H4 (cell line): Measurements from ENCODE around the gene RUFY4. TPM values are rescaled to one million over a fixed set of nuclear protein-coding genes. Genes with fewer than 3 reads are reported as not detected.

Experiments
- DNase-seq: peaks from one replicate; pipeline ENCODE4 v3.0.0-alpha.2; 2015; ENCODE audit warnings: low spot score
- total RNA-seq: library from RNA; depleted of rRNA; stranded (reverse); fragments of >200 nt; shearing (Covaris generic); gene quantifications from 2 replicates; pipeline ENCODE4 v1.2.3, GENCODE V29; 2014; rRNA removed

RUFY4 gene
- total RNA-seq, result not detected in 2 replicates

GRCh38 chr2:218068721-218069334 is at the start of gene RUFY4:
Gene RUFY4 (plus strand): TSS chr2:218069253. CDS start chr2:218070606, 1,353 bp downstream.
- peak; percentile 66 for DNase-seq

DNA sequence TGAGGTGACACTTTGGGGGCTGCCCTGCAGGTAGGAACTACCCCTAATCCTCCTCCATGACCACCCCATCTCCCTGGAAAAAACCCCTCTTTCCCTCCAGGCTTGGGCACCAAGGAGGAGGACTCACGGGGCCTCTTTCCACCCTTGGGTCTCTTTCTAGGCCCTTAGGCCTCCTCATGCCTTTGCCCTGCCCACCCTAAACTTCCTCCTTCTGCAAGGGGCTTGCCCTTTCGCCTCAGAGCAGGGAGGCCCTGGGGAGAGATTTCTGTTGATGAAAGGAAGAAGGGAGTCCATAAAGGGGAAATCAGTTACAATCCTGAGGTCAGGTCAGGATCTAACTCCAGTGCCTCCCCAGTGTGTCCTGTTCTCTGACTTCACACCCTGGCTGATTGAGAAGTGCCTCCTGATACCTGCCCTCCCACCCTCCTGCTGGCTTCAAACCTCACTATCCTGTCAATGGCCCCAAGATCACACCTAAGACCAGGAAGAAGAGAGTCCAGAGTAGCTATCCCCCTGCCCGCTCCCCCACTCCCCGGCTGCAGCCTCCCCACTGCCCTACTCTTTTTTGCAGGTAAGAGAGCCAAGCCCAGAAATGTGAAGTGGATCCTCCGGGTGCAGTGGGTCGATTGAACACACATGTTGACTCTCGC is 49.5 kb upstream of the RUFY4 start:
- no peak for DNase-seq

DNA sequence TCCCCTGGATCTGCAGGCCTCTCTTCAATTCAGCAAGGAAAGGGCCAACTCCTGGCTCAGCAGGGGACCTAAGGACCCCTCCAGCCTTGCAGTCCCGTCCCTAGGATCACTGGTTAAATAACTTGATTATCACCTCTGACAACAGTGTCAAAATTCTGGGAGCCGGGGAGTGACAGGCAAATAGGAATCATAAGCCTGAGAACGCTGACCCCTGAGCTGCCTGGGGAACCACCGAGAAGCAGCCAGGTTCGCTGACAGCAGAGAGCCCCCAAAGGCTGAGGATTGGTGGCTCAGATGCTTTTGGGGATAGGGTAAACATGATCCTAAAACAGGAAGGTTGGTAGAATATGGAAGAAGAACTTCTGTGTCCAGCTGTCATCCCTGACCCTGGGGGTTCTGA is 48.8 kb upstream of the RUFY4 start:
- DNase-seq, result no peak

- no peak for DNase-seq
Measured at GRCh38 chr2:218020966-218021535, 48.0 kb upstream of the RUFY4 start.

DNA sequence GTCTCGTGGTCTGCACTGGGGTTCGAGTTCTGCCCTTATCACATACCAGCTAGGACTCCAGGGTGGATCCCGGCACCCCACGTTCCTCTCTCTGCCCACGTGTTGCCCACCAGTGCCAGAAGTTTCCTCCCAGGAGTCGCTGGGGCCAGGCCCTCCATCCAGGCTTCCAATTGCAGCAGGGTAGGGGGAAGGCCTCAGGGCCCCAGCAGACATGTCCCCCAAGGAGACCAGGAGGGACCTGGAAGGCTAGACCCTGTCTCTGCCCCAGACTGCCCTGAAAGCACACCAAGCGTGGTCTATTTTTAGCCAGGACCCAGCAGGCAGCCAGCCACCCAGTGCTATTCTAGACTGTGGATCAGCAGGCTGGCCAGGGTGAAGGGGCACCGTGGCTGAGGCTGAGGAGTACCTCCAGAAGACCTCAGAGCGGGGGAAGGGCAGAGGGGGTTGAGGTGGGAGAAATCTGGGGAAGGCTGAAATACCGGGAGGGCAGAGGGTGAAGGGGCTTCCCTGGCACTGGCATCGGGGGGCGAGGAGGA is 47.4 kb upstream of the RUFY4 start:
- DNase-seq, result no peak

- no peak for DNase-seq
Measured at GRCh38 chr2:218022131-218022850, 46.8 kb upstream of the RUFY4 start.

- no peak for DNase-seq
Measured at GRCh38 chr2:218022851-218023530, 46.1 kb upstream of the RUFY4 start.

DNA sequence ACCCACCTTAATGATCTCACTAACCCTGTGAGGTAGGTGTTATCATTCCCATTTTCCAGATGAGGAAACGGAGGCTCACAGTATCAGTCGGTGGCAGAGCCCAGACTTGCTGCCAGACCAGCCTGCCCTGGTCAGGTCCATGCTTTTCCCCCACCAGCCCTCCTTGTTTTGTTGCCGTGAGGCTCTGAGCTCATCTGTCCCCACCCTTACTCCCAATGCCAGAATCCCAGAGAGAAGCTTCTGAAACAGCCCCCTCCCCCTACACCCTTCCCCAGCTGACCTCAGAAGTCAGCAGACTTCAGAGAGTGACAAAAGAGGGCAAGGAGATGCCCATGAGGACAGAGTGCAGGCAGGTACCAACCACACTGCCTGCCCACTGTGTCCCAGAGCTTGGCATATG is 45.4 kb upstream of the RUFY4 start:
- no peak for DNase-seq

GRCh38 chr2:218024336-218024735 is 44.7 kb upstream of the RUFY4 start:
- no peak for DNase-seq

GRCh38 chr2:218024871-218025270 is 44.2 kb upstream of the RUFY4 start:
- DNase-seq, result no peak

- DNase-seq, result no peak
Measured at GRCh38 chr2:218026244-218026643, 42.8 kb upstream of the RUFY4 start.

DNA sequence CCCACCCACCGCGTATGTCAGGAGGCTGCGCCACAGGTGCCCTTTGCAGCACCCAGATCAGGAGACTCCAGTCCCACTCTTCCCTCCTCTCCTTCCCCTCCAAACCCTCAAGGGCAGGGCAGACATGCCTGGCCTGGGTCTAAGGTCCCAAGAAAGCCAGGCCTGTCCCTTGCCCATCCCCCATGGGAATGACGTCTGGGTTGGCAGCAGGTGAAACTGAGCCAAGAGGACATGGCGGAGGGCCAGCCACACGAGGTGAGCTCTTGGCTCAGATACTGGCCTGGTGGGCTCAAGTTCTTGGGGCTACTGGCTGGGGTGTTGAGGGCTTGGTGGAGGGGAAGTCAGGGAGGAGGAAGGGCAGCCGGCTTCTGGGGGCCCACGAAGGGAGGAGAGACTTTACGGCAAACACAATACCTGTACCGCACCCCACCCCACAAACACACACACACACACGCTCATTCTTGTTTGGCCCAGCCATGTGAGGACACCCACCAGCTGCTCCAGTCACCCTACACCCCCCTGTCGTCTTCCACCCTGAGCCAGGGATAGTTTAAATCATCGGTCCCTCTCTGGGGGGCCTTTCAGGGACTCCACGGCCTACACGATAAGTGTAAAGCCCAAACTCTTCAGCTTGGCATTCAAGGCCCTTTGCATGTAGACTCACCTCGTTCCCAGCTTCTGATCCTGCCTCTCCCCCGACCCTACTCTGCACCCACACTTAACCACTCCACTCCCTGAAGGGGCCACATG is 42.2 kb upstream of the RUFY4 start:
- no peak for DNase-seq

GRCh38 chr2:218027426-218028188 is 41.4 kb upstream of the RUFY4 start:
- no peak for DNase-seq

GRCh38 chr2:218028189-218028495 is 40.9 kb upstream of the RUFY4 start:
- no peak for DNase-seq

DNA sequence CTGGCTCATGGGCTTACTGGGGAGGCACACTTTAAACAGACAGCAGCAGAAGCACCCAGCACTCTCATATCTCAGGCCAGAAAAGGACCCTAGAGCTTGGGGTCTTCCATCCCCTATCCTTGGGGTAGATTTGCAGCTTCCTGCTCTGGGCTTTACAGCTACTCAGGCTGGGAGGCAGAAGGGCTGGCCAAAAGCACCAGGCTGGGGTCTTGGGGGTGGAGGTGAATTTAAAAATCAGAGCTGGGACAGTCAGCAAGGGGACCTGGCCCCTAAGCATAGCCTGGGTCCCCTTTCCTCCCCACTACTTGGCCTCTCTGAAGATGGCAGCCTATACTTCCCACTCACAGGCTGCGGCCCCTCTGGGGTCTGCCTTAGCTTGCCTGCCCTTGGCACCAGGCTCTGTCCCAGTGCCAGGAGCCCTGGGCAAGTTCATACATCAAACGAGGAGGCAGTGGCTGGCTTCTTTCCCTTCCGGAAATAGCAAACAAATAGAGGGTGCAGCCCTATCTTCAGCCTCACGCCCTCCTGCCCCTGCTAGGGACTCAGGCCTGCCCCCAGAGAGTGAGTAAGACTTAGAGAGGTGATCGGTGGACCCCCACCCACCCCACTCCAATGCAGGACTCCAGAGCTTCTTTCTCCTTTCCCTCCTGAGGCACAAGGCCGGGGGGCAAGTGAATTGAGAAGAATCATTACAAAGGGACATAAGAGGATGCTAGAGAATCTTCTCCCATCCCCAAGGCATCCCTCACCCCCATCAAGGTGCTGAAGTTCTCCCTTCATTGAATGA is 40.3 kb upstream of the RUFY4 start:
- no peak for DNase-seq

GRCh38 chr2:218029366-218030360 is 39.4 kb upstream of the RUFY4 start:
- no peak for DNase-seq

DNA sequence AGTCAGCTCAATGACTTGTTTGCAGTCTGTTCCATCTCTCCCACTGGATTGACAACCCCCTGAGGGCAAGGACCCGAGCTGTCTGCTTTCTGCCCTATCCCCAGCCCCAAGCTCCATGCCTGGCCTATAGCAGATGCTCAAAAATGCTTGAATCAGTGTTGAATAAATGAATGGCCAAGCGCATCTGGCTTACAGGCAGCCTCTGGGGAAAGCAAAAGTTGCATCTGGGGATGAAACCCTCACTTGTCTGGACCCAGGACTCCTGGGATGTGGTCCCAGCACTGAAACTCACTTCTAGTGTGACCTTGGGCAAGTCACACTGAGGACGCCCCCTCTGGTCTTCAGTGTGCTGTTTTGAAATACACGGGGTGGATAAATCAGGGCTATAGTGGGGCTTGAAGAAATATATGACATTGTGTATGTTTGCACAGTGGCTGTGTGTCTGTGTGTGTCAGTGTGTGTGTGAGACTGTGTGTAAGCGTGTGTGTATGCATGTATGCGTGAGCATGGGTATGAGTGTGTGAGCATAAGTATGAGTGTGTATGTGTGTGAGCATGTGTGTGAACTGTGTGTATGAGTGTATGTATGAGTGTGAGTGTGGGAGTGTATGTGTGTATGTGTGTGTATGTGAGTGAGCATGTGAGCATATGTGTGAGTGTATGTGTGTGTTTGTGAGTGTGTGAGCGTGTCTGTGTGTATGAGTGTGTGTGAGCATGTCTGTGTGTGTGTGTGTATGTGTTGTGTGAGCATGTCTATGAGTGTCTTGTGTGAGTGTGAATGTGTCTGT is 38.5 kb upstream of the RUFY4 start:
- DNase-seq, result no peak

GRCh38 chr2:218031261-218031660 is 37.8 kb upstream of the RUFY4 start:
- no peak for DNase-seq
